ENCODE results near the gene RBMS2. TPM values are rescaled to one million over a fixed set of nuclear protein-coding genes. Genes with fewer than 3 reads are reported as not detected.

Gene RBMS2
- polyA plus RNA-seq, 1 donor (not counting 4 experiments of a cell fraction or from before 2014, with no cell fraction given) = 64.5 TPM

DNA sequence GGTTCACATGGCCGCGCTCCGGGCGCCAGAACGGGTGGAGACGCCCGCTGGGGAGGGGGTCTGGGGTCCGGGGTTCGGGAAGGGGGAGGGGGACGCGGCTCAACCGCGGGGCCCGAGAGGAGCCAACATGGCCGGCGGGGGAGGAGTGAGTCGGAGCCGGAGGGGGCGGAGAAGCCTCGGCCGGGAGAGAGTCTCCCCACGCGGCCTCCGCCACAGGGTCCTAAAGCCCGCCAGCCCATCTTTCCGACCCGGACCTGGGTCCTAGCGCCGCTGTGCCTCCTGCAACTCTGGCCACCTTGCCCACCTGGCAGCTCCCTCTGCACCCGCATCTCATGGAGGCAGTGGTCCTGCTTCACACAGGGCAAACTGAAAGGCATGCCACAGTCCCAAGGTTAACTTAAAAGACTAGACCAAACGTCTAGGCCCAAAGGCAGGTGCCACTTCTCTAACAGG lies 108.6 kb downstream of the RBMS2 start, which contains the start of gene BAZ2A:
Gene BAZ2A, minus strand, starts transcription at position 147 of the 453 bp plus-strand sequence. CDS start 12,796 bp downstream, outside the sequence.
- Histone ChIP-seq H4K20me1 (ENCODE audit: control insufficient read depth, extremely low read depth, insufficient read depth, low read length) (peaks cover 6% of the 10 kb centered on the region), H3K79me2 (ENCODE audit: control insufficient read depth, insufficient read depth, low read length) (peaks cover 89% of the 10 kb centered on the region), H3K9me1 (ENCODE audit: control insufficient read depth, extremely low read depth, insufficient read depth, low read length) (peaks cover 4% of the 10 kb centered on the region), H3K9me3 (ENCODE audit: control insufficient read depth, low read depth, low read length) (no peaks in the 10 kb centered on the region), H3K27ac (ENCODE audit: control insufficient read depth, insufficient read depth, low read length) (peak within 1 kb of the TSS; percentile 85), H3K4me2 (ENCODE audit: control insufficient read depth, extremely low read depth, insufficient read depth, low read depth, low read length) (peak within 1 kb of the TSS; percentile 97), H3K4me3 (ENCODE audit: control insufficient read depth in 2 of 3, extremely low read depth in 1 of 3, insufficient read depth in 2 of 3, low read depth in 1 of 3, low read length in 3 of 3) (peak within 1 kb of the TSS; percentile 92 to 99 (median 97)), H3K4me1 (ENCODE audit: control insufficient read depth, extremely low read depth, insufficient read depth, low read length) (peaks cover 42% of the 10 kb centered on the region), H3K27me3 (ENCODE audit: control insufficient read depth, extremely low read depth, insufficient read depth, low read length) (no peaks in the 10 kb centered on the region), H3K36me3 (ENCODE audit: control insufficient read depth in 2 of 2, extremely low read depth in 1 of 2, insufficient read depth in 2 of 2, low read length in 2 of 2) (peaks cover 4 to 11% of the 10 kb centered on the region in 2 experiments), H2AFZ (ENCODE audit: control insufficient read depth, low read length) (peak within 1 kb of the TSS; percentile 59), H3K9ac (ENCODE audit: control insufficient read depth, extremely low read depth, insufficient read depth, low read length) (peak within 1 kb of the TSS; percentile 87)
- dilution Hi-C loops (cut with MboI; ENCODE audit: extremely low pct_ligation_motif_present, low sequenced_read_pairs) = no loop called here
- no peak for DNase-seq (ENCODE audit: low read depth, low spot score)
- FAIRE-seq = no peak
- TF ChIP-seq CTCF (optimal IDR thresholded peaks at IDR 0.05 in 1 of 3, IDR thresholded peaks at IDR 0.05 in 1 of 3, conservative IDR thresholded peaks at IDR 0.05 in 1 of 3; ENCODE audit: extremely low read depth in 1 of 3, insufficient read depth in 2 of 3, low read length in 3 of 3) (no peak), EZH2 (IDR thresholded peaks at IDR 0.05; ENCODE audit: low read length) (no peak)

DNA sequence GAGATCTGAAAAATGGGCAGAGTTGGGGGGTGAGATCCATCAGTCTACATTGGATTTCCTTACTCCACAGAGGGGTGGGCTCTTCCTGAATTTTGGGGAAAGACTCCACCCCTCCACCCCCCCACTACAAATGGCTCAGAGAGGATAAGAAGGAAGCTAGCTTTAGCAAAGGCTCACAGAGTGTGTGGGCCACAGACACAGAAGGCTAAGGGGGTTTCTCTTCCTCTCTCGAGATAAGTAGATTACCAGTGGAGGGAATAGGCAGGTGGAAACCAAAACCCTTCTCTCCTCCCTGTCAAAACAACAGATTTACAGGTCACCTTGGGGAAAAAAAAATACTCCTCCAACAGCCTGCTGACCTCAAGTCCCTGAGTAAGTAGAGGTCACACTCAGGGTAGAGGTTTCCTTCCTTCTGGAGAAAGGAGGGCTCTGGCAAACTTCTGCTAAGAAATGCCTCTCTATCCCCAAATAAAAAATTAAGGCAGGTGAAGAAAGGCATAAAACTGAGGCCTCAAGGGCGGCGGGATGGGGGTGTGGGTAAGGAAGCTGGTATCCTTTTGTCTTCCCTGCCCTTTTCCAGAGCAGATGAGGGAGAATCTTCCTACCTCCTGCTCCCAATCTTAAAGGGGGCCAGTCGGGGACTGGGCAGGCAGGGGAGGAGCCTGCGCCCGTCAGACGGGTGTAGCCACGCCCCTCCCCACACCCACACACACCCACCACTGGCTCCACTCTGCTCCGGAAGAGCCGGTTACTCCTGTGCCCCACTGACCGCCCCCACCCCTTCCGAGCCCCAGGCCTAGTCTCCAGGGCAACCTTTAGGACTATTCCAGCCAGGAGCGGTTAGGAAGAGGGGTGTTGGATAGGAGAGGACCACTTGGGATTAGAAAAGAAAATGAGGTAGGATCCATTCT lies 110.4 kb downstream of the RBMS2 start:
- no peaks in the 10 kb centered on the region for H3K27me3 ChIP-seq (ENCODE audit: control insufficient read depth, extremely low read depth, insufficient read depth, low read length)
- FAIRE-seq (no peak), DNase-seq (ENCODE audit: low read depth, low spot score) (no peak)
- peaks cover 6% of the 10 kb centered on the region for H4K20me1 ChIP-seq (ENCODE audit: control insufficient read depth, extremely low read depth, insufficient read depth, low read length)
- H3K4me3 ChIP-seq (ENCODE audit: control insufficient read depth in 2 of 3, extremely low read depth in 1 of 3, insufficient read depth in 2 of 3, low read depth in 1 of 3, low read length in 3 of 3) = peak overlapping the region; percentile 23 to 95 (median 94)
- H3K4me1 ChIP-seq (ENCODE audit: control insufficient read depth, extremely low read depth, insufficient read depth, low read length) = peaks cover 56% of the 10 kb centered on the region
- peaks cover 4% of the 10 kb centered on the region for H3K9me1 ChIP-seq (ENCODE audit: control insufficient read depth, extremely low read depth, insufficient read depth, low read length)
- peaks cover 82% of the 10 kb centered on the region for H3K79me2 ChIP-seq (ENCODE audit: control insufficient read depth, insufficient read depth, low read length)
- TF ChIP-seq CTCF (optimal IDR thresholded peaks at IDR 0.05 in 1 of 3, IDR thresholded peaks at IDR 0.05 in 1 of 3, conservative IDR thresholded peaks at IDR 0.05 in 1 of 3; ENCODE audit: extremely low read depth in 1 of 3, insufficient read depth in 2 of 3, low read length in 3 of 3) (no peak), EZH2 (IDR thresholded peaks at IDR 0.05; ENCODE audit: low read length) (no peak)
- H3K27ac ChIP-seq (ENCODE audit: control insufficient read depth, insufficient read depth, low read length) = peak overlapping the region; percentile 17
- dilution Hi-C loops (cut with MboI; ENCODE audit: extremely low pct_ligation_motif_present, low sequenced_read_pairs) = no loop called here
- no peaks in the 10 kb centered on the region for H3K9me3 ChIP-seq (ENCODE audit: control insufficient read depth, low read depth, low read length)
- H3K4me2 ChIP-seq (ENCODE audit: control insufficient read depth, extremely low read depth, insufficient read depth, low read depth, low read length) = peak overlapping the region; percentile 100
- peaks cover 1 to 3% of the 10 kb centered on the region in 2 experiments for H3K36me3 ChIP-seq (ENCODE audit: control insufficient read depth in 2 of 2, extremely low read depth in 1 of 2, insufficient read depth in 2 of 2, low read length in 2 of 2)
- no peak overlapping the region for H2AFZ ChIP-seq (ENCODE audit: control insufficient read depth, low read length)
- peak overlapping the region; percentile 13 for H3K9ac ChIP-seq (ENCODE audit: control insufficient read depth, extremely low read depth, insufficient read depth, low read length)
